RWPE2 (cell line): ENCODE measurements around the gene ASPHD1.
"Not testable (repeated sequence)": the region's sequence is repeated elsewhere in the genome, so short reads cannot be mapped to it uniquely, and the experiment has no call there.

ENCODE experiments used
- ATAC-seq: fragments of 200-7000 bp; cut with Tn5 transposase; 3 replicates; pipeline ENCODE4 v1.9.1; 2021; ENCODE audit warnings: low read depth
- DNase-seq: peaks from one replicate; pipeline ENCODE4 v3.0.0-alpha.2; 2020; ENCODE audit warnings: low spot score
- H3K27ac ChIP-seq: fragments of 450-650 bp; 2 replicates; pipeline ENCODE4 v1.5.1; 2017; ENCODE audit warnings: mild to moderate bottlenecking; ENCODE audit not compliant: poor library complexity, severe bottlenecking
- H3K27me3 ChIP-seq: fragments of 250-450 bp; sonication (Bioruptor Pico); 2 replicates; pipeline ENCODE4 v1.5.1; 2021; ENCODE audit warnings: mild to moderate bottlenecking, moderate library complexity; ENCODE audit not compliant: insufficient read depth, poor library complexity, severe bottlenecking
- H3K36me3 ChIP-seq: fragments of 250-450 bp; sonication (Bioruptor Pico); 2 replicates; pipeline ENCODE4 v1.5.1; 2020; ENCODE audit warnings: low read depth, mild to moderate bottlenecking, moderate library complexity
- H3K4me1 ChIP-seq: fragments of 250-450 bp; sonication (Bioruptor Pico); 2 replicates; pipeline ENCODE4 v1.5.1; 2021; ENCODE audit warnings: mild to moderate bottlenecking, moderate library complexity; ENCODE audit not compliant: insufficient read depth, poor library complexity, severe bottlenecking
- H3K4me3 ChIP-seq: fragments of 250-450 bp; sonication (Bioruptor Pico); 2 replicates; pipeline ENCODE4 v1.5.1; 2021; ENCODE audit warnings: mild to moderate bottlenecking, moderate library complexity; ENCODE audit not compliant: severe bottlenecking
- H3K9me3 ChIP-seq: fragments of 250-450 bp; sonication (Bioruptor Pico); 2 replicates; pipeline ENCODE4 v1.5.1; 2021; ENCODE audit warnings: mild to moderate bottlenecking, moderate library complexity; ENCODE audit not compliant: severe bottlenecking
- CTCF ChIP-seq: fragments of 450-650 bp; IDR thresholded peaks from one replicate; pipeline ENCODE4 v1.5.1; 2017; ENCODE audit warnings: mild to moderate bottlenecking, moderate library complexity; ENCODE audit not compliant: poor library complexity, severe bottlenecking

Gene ASPHD1

GRCh38 chr16:29862884-29863668 is 37.2 kb upstream of the ASPHD1 start, which contains the start of gene CDIPT:
CDIPT (minus strand) TSS chr16:29863226; CDS start chr16:29862857, 369 bp downstream.
- peak within 1 kb of the TSS; percentile 77 for H3K4me3 ChIP-seq
- DNase-seq = peak; percentile 94
- H3K27ac ChIP-seq = peak within 1 kb of the TSS; percentile 50
- TF ChIP-seq CTCF = peak; percentile 86
- no peaks in the 10 kb centered on the region for H3K27me3 ChIP-seq
- H3K36me3 ChIP-seq = peaks cover 6% of the 10 kb centered on the region
- ATAC-seq = peak; percentile 97
- H3K9me3 ChIP-seq = no peaks in the 10 kb centered on the region
- no peaks in the 10 kb centered on the region for H3K4me1 ChIP-seq

GRCh38 chr16:29863669-29863984 is 36.7 kb upstream of the ASPHD1 start:
- Histone ChIP-seq H3K27me3 (no peaks in the 10 kb centered on the region), H3K9me3 (no peaks in the 10 kb centered on the region), H3K4me3 (peak overlapping the region; percentile 77), H3K27ac (peak overlapping the region; percentile 50), H3K4me1 (no peaks in the 10 kb centered on the region), H3K36me3 (peaks cover 6% of the 10 kb centered on the region)
- ATAC-seq (no peak), DNase-seq (no peak)
- TF ChIP-seq CTCF = peak; percentile 58

GRCh38 chr16:29864205-29864604 is 36.1 kb upstream of the ASPHD1 start:
- H3K27ac ChIP-seq = no peak overlapping the region
- H3K36me3 ChIP-seq = peaks cover 6% of the 10 kb centered on the region
- DNase-seq (no peak), ATAC-seq (no peak)
- H3K27me3 ChIP-seq = no peaks in the 10 kb centered on the region
- no peak for TF ChIP-seq CTCF
- H3K9me3 ChIP-seq = no peaks in the 10 kb centered on the region
- no peaks in the 10 kb centered on the region for H3K4me1 ChIP-seq
- no peak overlapping the region for H3K4me3 ChIP-seq

- H3K9me3 ChIP-seq = no peaks in the 10 kb centered on the region
- no peak for TF ChIP-seq CTCF
Measured at GRCh38 chr16:29868396-29869009, 31.8 kb upstream of the ASPHD1 start.

GRCh38 chr16:29869067-29869466 is 31.2 kb upstream of the ASPHD1 start:
- not testable (repeated sequence) for H3K27me3 ChIP-seq, DNase-seq, H3K27ac ChIP-seq, H3K36me3 ChIP-seq, H3K4me1 ChIP-seq, H3K9me3 ChIP-seq, H3K4me3 ChIP-seq, ATAC-seq

More at GRCh38 chr16:29868396-29869009, 31.8 kb upstream of the ASPHD1 start:
- H3K36me3 ChIP-seq = no peaks in the 10 kb centered on the region
- H3K27ac ChIP-seq = no peak overlapping the region
- no peaks in the 10 kb centered on the region for H3K27me3 ChIP-seq
- DNase-seq (no peak), ATAC-seq (no peak)
- no peak overlapping the region for H3K4me3 ChIP-seq
- H3K4me1 ChIP-seq = no peaks in the 10 kb centered on the region
